HepG2 (cell line): Measurements from ENCODE around the gene P2RY2. TPM values are rescaled to one million over a fixed set of nuclear protein-coding genes. Genes with fewer than 3 reads are reported as not detected.

Experiments used
- ATAD3A ChIP-seq: sonication (generic); formaldehyde crosslinking; IDR thresholded peaks from 2 replicates; pipeline ENCODE4 v1.4.0; 2020; ENCODE audit warnings: missing genetic modification reagents
- FOXM1 ChIP-seq: sonication (generic); formaldehyde crosslinking; IDR thresholded peaks from 2 replicates; pipeline ENCODE4 v1.5.0; 2020; ENCODE audit warnings: missing genetic modification reagents
- GABPA ChIP-seq, 2 experiments: IDR thresholded peaks; 2 replicates each; pipeline ENCODE4 v1.6.1; 2011 to 2016; ENCODE audit warnings: low read depth in 2 of 2, low read length in 1 of 2, missing biosample characterization in 1 of 2, missing genetic modification characterization in 1 of 2
- GFI1 ChIP-seq: sonication (generic); formaldehyde crosslinking; IDR thresholded peaks from 2 replicates; pipeline ENCODE4 v1.5.0; 2020; ENCODE audit warnings: missing genetic modification reagents, mild to moderate bottlenecking, borderline replicate concordance
- GZF1 ChIP-seq: sonication (generic); formaldehyde crosslinking; IDR thresholded peaks from 2 replicates; pipeline ENCODE4 v1.5.1; 2020; ENCODE audit warnings: mild to moderate bottlenecking, missing genetic modification reagents
- KDM4B ChIP-seq: sonication (generic); formaldehyde crosslinking; IDR thresholded peaks from 2 replicates; pipeline ENCODE4 v1.4.0; 2020; ENCODE audit warnings: missing genetic modification reagents
- NFIC ChIP-seq: IDR thresholded peaks from 2 replicates; pipeline ENCODE4 v1.6.1; 2012; ENCODE audit warnings: mild to moderate bottlenecking, low read length, inconsistent platforms
- NKX3-1 ChIP-seq: sonication (generic); formaldehyde crosslinking; IDR thresholded peaks from 2 replicates; pipeline ENCODE4 v1.5.0; 2020; ENCODE audit warnings: missing genetic modification reagents
- NR1H2 ChIP-seq: sonication (generic); formaldehyde crosslinking; IDR thresholded peaks from 2 replicates; pipeline ENCODE4 v1.8.1; 2022; ENCODE audit warnings: low read depth, missing genetic modification reagents, borderline replicate concordance
- NR2F2 ChIP-seq: IDR thresholded peaks from 2 replicates; pipeline ENCODE4 v1.6.1; 2012; ENCODE audit warnings: low read depth, inconsistent platforms, borderline replicate concordance
- SMYD3 ChIP-seq: sonication (generic); formaldehyde crosslinking; IDR thresholded peaks from 2 replicates; pipeline ENCODE4 v1.8.1; 2023; ENCODE audit warnings: mild to moderate bottlenecking, missing genetic modification reagents
- YEATS2 ChIP-seq: sonication (generic); formaldehyde crosslinking; IDR thresholded peaks from 2 replicates; pipeline ENCODE4 v1.4.0; 2020; ENCODE audit warnings: missing genetic modification reagents, borderline replicate concordance
- polyA plus RNA-seq, 8 experiments: library from polyadenylated mRNA; depleted of rRNA in 3 of 8; stranded (reverse) in 7 of 8; unstranded in 1 of 8; fragments of >200 nt; fragmentation: Illumina TruSeq in 4 of 8; extraction: Trizol in 4 of 8; gene quantifications; 2 replicates each; pipeline versions ENCODE4 v1.2.1 to v1.2.3, GENCODE V29; 2011 to 2016; ENCODE audit warnings: low read depth in 4 of 8, missing spikeins in 1 of 8, mixed read lengths in 1 of 8; ENCODE audit not compliant: insufficient read depth in 1 of 8
- total RNA-seq, 5 experiments: library from RNA; depleted of rRNA; stranded (reverse); fragments of >200 nt; fragmentation: Illumina TruSeq; extraction: Trizol; gene quantifications; 2 replicates each; pipeline ENCODE4 v1.2.3, GENCODE V29; 2016; ENCODE audit warnings: low read depth in 1 of 5
- TF ChIP-seq, protein P1 (sequence below): sonication (generic); formaldehyde crosslinking; IDR thresholded peaks from 2 replicates; pipeline ENCODE4 v1.8.0; 2022; ENCODE audit warnings: missing genetic modification reagents, mild to moderate bottlenecking, inconsistent platforms, borderline replicate concordance
- TF ChIP-seq, protein P2 (sequence below): sonication (generic); formaldehyde crosslinking; IDR thresholded peaks from 2 replicates; pipeline ENCODE4 v1.5.0; 2020; ENCODE audit warnings: missing genetic modification reagents, mild to moderate bottlenecking, borderline replicate concordance
- TF ChIP-seq, protein P3 (sequence below): sonication (generic); formaldehyde crosslinking; IDR thresholded peaks from 2 replicates; pipeline ENCODE4 v1.9.0; 2021; ENCODE audit warnings: mild to moderate bottlenecking, missing genetic modification reagents
- TF ChIP-seq, protein P4 (sequence below): sonication (generic); formaldehyde crosslinking; IDR thresholded peaks from 2 replicates; pipeline ENCODE4 v1.5.0; 2020; ENCODE audit warnings: mild to moderate bottlenecking, missing genetic modification reagents
- TF ChIP-seq, protein P5 (sequence below): sonication (generic); formaldehyde crosslinking; IDR thresholded peaks from 2 replicates; pipeline ENCODE4 v1.5.0; 2020; ENCODE audit warnings: mild to moderate bottlenecking, missing genetic modification reagents

Gene P2RY2
- total and polyA plus RNA-seq, 2 of the 13 experiments (the other 11 are each of a cell fraction or from before 2014, with no cell fraction given), result 0.95 to 3.1 TPM

DNA sequence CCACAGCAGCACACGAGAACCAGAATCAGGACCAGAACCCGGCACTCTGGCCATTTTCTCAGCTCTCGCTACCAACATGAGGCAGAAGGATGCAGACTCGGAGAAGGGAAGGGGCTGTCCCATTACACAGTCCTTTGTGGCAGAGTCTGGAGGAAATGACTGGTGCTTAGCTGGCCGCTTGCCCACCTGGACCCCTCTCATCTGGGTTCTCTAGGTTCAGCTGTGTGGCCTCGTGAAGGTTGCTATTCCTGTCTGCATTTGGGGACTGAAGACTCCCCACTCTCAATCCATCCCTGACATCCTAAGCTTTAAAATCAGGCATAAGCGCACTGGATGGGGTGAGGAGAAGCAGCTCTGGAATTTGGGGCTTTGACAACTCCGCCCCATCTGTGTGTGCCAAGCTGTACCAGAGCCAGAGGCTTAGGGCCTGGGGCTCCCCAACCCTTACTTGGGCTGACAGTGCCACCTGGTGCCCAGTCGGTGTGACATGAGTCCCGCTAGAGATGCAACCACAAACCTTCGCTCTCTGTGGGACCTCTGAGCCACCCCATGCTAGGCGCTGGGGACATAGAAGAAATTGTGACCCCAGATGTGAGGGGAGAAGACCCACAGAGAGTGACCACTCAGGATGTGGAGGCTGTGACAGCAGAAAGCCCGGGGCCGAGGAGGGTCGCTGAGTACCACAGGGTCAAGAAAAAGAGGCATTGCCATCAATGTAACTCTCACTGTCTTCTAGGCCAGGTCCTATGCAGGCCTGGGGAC lies 40.1 kb upstream of the P2RY2 start (continued):
- TF ChIP-seq YEATS2 (CRISPR knock-in tag) (no peak), GABPA (IDR thresholded peaks at IDR 0.05; ENCODE audit: low read depth, low read length) (no peak), GABPA (CRISPR knock-in tag; IDR thresholded peaks at IDR 0.05; ENCODE audit: low read depth) (no peak), FOXM1 (CRISPR knock-in tag) (no peak), SMYD3 (no peak), GZF1 (CRISPR knock-in tag) (no peak), NR2F2 (no peak), KDM4B (no peak), NKX3-1 (CRISPR knock-in tag) (no peak), NFIC (no peak), GFI1 (CRISPR knock-in tag) (no peak), ATAD3A (CRISPR knock-in tag) (no peak), NR1H2 (no peak)
- TF ChIP-seq, protein P1, sequence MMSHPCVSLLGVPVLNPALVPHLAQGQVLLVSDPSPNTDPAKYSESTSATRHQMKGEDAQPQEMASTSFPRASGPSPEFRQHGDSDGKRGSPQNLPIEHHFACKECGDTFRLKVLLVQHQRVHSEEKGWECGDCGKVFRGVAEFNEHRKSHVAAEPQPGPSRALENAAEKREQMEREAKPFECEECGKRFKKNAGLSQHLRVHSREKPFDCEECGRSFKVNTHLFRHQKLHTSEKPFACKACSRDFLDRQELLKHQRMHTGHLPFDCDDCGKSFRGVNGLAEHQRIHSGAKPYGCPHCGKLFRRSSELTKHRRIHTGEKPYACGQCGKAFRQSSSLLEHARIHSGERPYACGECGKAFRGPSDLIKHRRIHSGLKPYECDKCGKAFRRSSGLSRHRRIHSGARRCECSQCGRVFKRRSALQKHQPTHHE (CRISPR knock-in tag), result no peak
- TF ChIP-seq, protein P2, sequence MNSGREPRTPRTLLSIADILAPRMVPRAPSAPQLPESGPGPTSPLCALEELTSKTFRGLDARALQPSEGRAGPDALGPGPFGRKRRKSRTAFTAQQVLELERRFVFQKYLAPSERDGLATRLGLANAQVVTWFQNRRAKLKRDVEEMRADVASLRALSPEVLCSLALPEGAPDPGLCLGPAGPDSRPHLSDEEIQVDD, result no peak
- TF ChIP-seq, protein P3, sequence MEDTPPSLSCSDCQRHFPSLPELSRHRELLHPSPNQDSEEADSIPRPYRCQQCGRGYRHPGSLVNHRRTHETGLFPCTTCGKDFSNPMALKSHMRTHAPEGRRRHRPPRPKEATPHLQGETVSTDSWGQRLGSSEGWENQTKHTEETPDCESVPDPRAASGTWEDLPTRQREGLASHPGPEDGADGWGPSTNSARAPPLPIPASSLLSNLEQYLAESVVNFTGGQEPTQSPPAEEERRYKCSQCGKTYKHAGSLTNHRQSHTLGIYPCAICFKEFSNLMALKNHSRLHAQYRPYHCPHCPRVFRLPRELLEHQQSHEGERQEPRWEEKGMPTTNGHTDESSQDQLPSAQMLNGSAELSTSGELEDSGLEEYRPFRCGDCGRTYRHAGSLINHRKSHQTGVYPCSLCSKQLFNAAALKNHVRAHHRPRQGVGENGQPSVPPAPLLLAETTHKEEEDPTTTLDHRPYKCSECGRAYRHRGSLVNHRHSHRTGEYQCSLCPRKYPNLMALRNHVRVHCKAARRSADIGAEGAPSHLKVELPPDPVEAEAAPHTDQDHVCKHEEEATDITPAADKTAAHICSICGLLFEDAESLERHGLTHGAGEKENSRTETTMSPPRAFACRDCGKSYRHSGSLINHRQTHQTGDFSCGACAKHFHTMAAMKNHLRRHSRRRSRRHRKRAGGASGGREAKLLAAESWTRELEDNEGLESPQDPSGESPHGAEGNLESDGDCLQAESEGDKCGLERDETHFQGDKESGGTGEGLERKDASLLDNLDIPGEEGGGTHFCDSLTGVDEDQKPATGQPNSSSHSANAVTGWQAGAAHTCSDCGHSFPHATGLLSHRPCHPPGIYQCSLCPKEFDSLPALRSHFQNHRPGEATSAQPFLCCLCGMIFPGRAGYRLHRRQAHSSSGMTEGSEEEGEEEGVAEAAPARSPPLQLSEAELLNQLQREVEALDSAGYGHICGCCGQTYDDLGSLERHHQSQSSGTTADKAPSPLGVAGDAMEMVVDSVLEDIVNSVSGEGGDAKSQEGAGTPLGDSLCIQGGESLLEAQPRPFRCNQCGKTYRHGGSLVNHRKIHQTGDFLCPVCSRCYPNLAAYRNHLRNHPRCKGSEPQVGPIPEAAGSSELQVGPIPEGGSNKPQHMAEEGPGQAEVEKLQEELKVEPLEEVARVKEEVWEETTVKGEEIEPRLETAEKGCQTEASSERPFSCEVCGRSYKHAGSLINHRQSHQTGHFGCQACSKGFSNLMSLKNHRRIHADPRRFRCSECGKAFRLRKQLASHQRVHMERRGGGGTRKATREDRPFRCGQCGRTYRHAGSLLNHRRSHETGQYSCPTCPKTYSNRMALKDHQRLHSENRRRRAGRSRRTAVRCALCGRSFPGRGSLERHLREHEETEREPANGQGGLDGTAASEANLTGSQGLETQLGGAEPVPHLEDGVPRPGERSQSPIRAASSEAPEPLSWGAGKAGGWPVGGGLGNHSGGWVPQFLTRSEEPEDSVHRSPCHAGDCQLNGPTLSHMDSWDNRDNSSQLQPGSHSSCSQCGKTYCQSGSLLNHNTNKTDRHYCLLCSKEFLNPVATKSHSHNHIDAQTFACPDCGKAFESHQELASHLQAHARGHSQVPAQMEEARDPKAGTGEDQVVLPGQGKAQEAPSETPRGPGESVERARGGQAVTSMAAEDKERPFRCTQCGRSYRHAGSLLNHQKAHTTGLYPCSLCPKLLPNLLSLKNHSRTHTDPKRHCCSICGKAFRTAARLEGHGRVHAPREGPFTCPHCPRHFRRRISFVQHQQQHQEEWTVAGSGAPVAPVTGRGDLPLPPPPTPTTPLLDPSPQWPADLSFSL (CRISPR knock-in tag), result no peak
- TF ChIP-seq, protein P4, sequence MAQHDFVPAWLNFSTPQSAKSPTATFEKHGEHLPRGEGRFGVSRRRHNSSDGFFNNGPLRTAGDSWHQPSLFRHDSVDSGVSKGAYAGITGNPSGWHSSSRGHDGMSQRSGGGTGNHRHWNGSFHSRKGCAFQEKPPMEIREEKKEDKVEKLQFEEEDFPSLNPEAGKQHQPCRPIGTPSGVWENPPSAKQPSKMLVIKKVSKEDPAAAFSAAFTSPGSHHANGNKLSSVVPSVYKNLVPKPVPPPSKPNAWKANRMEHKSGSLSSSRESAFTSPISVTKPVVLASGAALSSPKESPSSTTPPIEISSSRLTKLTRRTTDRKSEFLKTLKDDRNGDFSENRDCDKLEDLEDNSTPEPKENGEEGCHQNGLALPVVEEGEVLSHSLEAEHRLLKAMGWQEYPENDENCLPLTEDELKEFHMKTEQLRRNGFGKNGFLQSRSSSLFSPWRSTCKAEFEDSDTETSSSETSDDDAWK (CRISPR knock-in tag), result no peak
- TF ChIP-seq, protein P5, sequence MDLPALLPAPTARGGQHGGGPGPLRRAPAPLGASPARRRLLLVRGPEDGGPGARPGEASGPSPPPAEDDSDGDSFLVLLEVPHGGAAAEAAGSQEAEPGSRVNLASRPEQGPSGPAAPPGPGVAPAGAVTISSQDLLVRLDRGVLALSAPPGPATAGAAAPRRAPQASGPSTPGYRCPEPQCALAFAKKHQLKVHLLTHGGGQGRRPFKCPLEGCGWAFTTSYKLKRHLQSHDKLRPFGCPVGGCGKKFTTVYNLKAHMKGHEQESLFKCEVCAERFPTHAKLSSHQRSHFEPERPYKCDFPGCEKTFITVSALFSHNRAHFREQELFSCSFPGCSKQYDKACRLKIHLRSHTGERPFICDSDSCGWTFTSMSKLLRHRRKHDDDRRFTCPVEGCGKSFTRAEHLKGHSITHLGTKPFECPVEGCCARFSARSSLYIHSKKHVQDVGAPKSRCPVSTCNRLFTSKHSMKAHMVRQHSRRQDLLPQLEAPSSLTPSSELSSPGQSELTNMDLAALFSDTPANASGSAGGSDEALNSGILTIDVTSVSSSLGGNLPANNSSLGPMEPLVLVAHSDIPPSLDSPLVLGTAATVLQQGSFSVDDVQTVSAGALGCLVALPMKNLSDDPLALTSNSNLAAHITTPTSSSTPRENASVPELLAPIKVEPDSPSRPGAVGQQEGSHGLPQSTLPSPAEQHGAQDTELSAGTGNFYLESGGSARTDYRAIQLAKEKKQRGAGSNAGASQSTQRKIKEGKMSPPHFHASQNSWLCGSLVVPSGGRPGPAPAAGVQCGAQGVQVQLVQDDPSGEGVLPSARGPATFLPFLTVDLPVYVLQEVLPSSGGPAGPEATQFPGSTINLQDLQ, result no peak
